ENCODE measurements around the gene SFRP4.

Gene SFRP4

GRCh38 chr7:37920849-37921805 lies 4.5 kb upstream of the SFRP4 start:
- H3K4me2 ChIP-seq (ENCODE audit: low read length) = no peak overlapping the region
- H3K9me3 ChIP-seq (ENCODE audit: insufficient read depth, low read length) = 0 out of 2 replicates have a peak, but pooled peaks cover 5% of the 10 kb centered on the region
- no peaks in the 10 kb centered on the region for H4K20me1 ChIP-seq (ENCODE audit: insufficient read depth, low read length)
- no peak for TF ChIP-seq EZH2phosphoT487 (IDR thresholded peaks at IDR 0.05; ENCODE audit: low read depth)
- TF ChIP-seq, protein P1, sequence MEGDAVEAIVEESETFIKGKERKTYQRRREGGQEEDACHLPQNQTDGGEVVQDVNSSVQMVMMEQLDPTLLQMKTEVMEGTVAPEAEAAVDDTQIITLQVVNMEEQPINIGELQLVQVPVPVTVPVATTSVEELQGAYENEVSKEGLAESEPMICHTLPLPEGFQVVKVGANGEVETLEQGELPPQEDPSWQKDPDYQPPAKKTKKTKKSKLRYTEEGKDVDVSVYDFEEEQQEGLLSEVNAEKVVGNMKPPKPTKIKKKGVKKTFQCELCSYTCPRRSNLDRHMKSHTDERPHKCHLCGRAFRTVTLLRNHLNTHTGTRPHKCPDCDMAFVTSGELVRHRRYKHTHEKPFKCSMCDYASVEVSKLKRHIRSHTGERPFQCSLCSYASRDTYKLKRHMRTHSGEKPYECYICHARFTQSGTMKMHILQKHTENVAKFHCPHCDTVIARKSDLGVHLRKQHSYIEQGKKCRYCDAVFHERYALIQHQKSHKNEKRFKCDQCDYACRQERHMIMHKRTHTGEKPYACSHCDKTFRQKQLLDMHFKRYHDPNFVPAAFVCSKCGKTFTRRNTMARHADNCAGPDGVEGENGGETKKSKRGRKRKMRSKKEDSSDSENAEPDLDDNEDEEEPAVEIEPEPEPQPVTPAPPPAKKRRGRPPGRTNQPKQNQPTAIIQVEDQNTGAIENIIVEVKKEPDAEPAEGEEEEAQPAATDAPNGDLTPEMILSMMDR (IDR thresholded peaks at IDR 0.05; ENCODE audit: low read depth, low read length) = no peak
- H2AFZ ChIP-seq (ENCODE audit: low read depth, low read length) = no peak overlapping the region
- no peaks in the 10 kb centered on the region for H3K79me2 ChIP-seq (ENCODE audit: low read length)
- peaks cover 33% of the 10 kb centered on the region for H3K27me3 ChIP-seq (ENCODE audit: low read depth, low read length)
- no peaks in the 10 kb centered on the region for H3K4me1 ChIP-seq (ENCODE audit: low read length)
- no peak overlapping the region for H3K27ac ChIP-seq (ENCODE audit: low read length)
- H3K36me3 ChIP-seq (replicated peaks; ENCODE audit: low read depth, low read length) = no peaks in the 10 kb centered on the region
- H3K9ac ChIP-seq (ENCODE audit: low read length) = no peak overlapping the region
- H3K4me3 ChIP-seq (ENCODE audit: low read length) = no peak overlapping the region

DNA sequence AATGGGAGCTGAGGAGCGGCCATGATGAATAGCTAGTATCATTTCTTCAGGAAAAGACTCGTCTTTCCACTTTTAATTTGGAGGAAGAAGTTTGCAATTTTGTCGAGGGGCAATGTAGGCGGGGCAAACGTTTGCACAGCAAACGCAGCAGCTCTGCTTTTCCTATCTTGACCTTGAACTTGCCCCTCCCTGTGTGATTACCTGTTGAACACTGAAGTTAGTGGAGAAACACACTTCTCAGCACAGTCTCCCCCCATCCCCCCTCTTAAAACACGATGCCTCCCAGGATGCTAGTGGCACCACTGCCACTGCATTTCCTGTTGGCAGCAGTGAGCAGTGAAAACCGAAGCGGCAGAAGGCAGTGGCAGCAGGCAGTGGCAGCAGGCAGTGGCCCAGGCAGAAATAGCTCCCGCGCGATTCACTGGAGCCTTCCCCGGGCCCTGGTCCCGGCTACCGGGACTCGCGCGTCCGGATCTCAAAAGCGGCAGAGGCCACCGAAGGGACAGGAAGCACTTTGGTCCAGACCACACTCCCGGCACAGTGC lies 3.8 kb upstream of the SFRP4 start, which contains the start of gene EPDR1:
Gene EPDR1 (plus strand): TSS at position 336 of the 544 bp plus-strand sequence. CDS start 300 bp downstream, outside the sequence.
- Histone ChIP-seq H3K4me3 (ENCODE audit: low read length) (no peak within 1 kb of the TSS), H3K4me1 (ENCODE audit: low read length) (peaks cover 2% of the 10 kb centered on the region), H3K9me3 (ENCODE audit: insufficient read depth, low read length) (no peaks in the 10 kb centered on the region), H3K36me3 (replicated peaks; ENCODE audit: low read depth, low read length) (no peaks in the 10 kb centered on the region), H3K79me2 (ENCODE audit: low read length) (no peaks in the 10 kb centered on the region), H3K27me3 (ENCODE audit: low read depth, low read length) (peaks cover 27% of the 10 kb centered on the region), H2AFZ (ENCODE audit: low read depth, low read length) (no peak within 1 kb of the TSS), H3K9ac (ENCODE audit: low read length) (no peak within 1 kb of the TSS), H3K4me2 (ENCODE audit: low read length) (no peak within 1 kb of the TSS), H3K27ac (ENCODE audit: low read length) (no peak within 1 kb of the TSS), H4K20me1 (ENCODE audit: insufficient read depth, low read length) (no peaks in the 10 kb centered on the region)
- TF ChIP-seq, protein P1 (IDR thresholded peaks at IDR 0.05; ENCODE audit: low read depth, low read length) = no peak
- no peak for TF ChIP-seq EZH2phosphoT487 (IDR thresholded peaks at IDR 0.05; ENCODE audit: low read depth)

GRCh38 chr7:37918526-37918925 lies 1.9 kb upstream of the SFRP4 start:
- peaks cover 30% of the 10 kb centered on the region for H3K27me3 ChIP-seq (ENCODE audit: low read depth, low read length)

More at GRCh38 chr7:37918526-37918925, 1.9 kb upstream of the SFRP4 start:
- Histone ChIP-seq H3K9ac (ENCODE audit: low read length) (no peak overlapping the region), H3K79me2 (ENCODE audit: low read length) (no peaks in the 10 kb centered on the region), H3K4me3 (ENCODE audit: low read length) (no peak overlapping the region), H3K27ac (ENCODE audit: low read length) (no peak overlapping the region), H3K36me3 (replicated peaks; ENCODE audit: low read depth, low read length) (no peaks in the 10 kb centered on the region), H3K9me3 (ENCODE audit: insufficient read depth, low read length) (no peaks in the 10 kb centered on the region), H4K20me1 (ENCODE audit: insufficient read depth, low read length) (no peaks in the 10 kb centered on the region), H3K4me2 (ENCODE audit: low read length) (no peak overlapping the region), H2AFZ (ENCODE audit: low read depth, low read length) (no peak overlapping the region), H3K4me1 (ENCODE audit: low read length) (peaks cover 5% of the 10 kb centered on the region)
- TF ChIP-seq, protein P1 (IDR thresholded peaks at IDR 0.05; ENCODE audit: low read depth, low read length) = no peak
- TF ChIP-seq EZH2phosphoT487 (IDR thresholded peaks at IDR 0.05; ENCODE audit: low read depth) = no peak

Measured in OCI-LY3 (cell line).